Lower leg skin (tissue), 4 donors: ENCODE data around the gene FAM53B. TPM values are rescaled to one million over a fixed set of nuclear protein-coding genes. Genes with fewer than 3 reads are reported as not detected.
"Not testable (repeated sequence)": the region's sequence is repeated elsewhere in the genome, so short reads cannot be mapped to it uniquely, and the experiment has no call there.

Experiments used
- DNase-seq, 2 donors: peaks; one replicate each; pipeline ENCODE4 v3.0.0-alpha.2; 2019; ENCODE audit warnings: low spot score in 2 of 2
- H3K4me3 ChIP-seq: fragments of 200-600 bp; sonication (generic); 2 replicates; pipeline ENCODE4 v1.5.1; 2017; ENCODE audit warnings: mild to moderate bottlenecking, low read depth; ENCODE audit not compliant: poor library complexity, severe bottlenecking
- POLR2A ChIP-seq, 2 donors: fragments of 450-650 bp; IDR thresholded peaks; one replicate each; pipeline ENCODE4 v1.6.1; 2016 to 2017; ENCODE audit warnings: antibody characterized with exemption in 2 of 2, mild to moderate bottlenecking in 1 of 2, moderate library complexity in 1 of 2
- WGBS, 2 donors: methylation state at CpG; one replicate each; pipeline ENCODE4 v1.1.5; 2018; 5-methylcytosine and 5-hydroxymethylcytosine counted together
- intact Hi-C: fragments of 100-400 bp; cut with DNase I; formaldehyde crosslinking; loops from one replicate; pipeline ENCODE4 v1.15.0; 2023; ENCODE audit warnings: low total_unique reads
- total RNA-seq, 4 donors: library from RNA; depleted of rRNA; stranded (reverse); fragments of >200 nt; gene quantifications; one replicate each; pipeline ENCODE4 v1.1.0, GENCODE V29; 2016
- TF ChIP-seq, protein P1 (sequence below), 3 donors: fragments of 450-650 bp; IDR thresholded peaks; one replicate each; pipeline ENCODE4 v1.5.1; 2016; ENCODE audit warnings: antibody characterized with exemption in 3 of 3, mild to moderate bottlenecking in 3 of 3, moderate library complexity in 2 of 3

The FAM53B gene
- total RNA-seq, 4 donors from 2014 or later = 41.5 to 69.1 (median 58.2) TPM

DNA sequence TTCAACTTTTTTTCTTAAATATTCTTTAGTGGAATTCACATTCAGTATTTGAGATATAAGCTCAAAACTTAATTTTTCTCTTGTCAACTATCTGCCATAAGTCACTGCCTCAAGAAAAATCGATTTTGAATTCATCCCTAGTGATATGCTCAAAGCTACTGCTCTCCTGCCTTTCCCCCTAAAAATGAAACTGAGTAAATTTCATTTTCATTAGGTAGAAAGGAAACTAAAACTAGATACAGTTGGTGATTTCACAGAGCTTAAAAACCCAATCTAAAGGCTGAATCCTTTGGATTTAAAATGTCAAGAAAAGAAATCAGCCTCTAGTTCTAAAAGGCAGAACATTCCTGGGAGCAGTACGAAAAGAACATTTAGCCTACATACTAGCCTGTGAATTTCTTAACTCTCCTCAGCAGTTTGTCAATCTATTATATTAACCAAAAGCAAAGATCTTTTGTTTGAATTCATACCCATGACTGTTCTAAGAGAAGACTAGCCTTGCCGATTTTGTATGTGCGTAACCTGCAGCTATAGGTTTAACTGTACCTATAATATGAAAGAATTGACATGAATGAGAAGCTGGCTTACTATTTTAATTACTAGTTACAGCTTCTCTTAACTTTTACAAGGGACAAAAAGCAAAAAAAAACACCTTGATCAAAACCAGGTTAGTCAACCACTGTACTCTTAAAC is 4.9 kb upstream of the FAM53B start:
- intact Hi-C loops = no loop called here
- TF ChIP-seq, protein P1, sequence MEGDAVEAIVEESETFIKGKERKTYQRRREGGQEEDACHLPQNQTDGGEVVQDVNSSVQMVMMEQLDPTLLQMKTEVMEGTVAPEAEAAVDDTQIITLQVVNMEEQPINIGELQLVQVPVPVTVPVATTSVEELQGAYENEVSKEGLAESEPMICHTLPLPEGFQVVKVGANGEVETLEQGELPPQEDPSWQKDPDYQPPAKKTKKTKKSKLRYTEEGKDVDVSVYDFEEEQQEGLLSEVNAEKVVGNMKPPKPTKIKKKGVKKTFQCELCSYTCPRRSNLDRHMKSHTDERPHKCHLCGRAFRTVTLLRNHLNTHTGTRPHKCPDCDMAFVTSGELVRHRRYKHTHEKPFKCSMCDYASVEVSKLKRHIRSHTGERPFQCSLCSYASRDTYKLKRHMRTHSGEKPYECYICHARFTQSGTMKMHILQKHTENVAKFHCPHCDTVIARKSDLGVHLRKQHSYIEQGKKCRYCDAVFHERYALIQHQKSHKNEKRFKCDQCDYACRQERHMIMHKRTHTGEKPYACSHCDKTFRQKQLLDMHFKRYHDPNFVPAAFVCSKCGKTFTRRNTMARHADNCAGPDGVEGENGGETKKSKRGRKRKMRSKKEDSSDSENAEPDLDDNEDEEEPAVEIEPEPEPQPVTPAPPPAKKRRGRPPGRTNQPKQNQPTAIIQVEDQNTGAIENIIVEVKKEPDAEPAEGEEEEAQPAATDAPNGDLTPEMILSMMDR (IDR thresholded peaks at IDR 0.05) = no peak
- no peak for TF ChIP-seq POLR2A (IDR thresholded peaks at IDR 0.05)
- DNase-seq = no peak
- H3K4me3 ChIP-seq = no peak overlapping the region
- WGBS, 2 donors = 78 to 85% methylated on average over 4 of the region's 4 CpGs

DNA sequence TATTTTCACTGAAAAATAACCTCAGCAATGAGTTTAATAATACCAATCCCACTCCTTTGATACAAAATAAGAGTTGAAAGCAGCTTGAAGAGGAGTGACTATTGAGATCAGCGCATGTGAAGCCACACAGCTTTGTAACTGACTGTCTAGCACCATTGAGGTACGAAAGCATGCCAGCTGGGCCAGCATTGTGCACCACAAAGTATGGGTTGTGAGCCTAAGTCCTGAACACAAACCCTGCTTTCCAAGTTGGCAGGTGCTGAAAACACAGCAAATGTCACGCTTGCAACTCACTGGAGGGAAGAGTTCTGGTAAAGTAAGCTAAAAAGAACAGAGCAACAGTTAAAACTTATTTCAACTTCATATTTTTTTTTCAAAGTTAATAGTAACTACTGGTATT is 4.0 kb upstream of the FAM53B start:
- no peak overlapping the region for H3K4me3 ChIP-seq
- TF ChIP-seq, protein P1 (IDR thresholded peaks at IDR 0.05) = no peak
- no peak for DNase-seq
- intact Hi-C loops = no loop called here
- 79 to 81% methylated on average over 3 of the region's 3 CpGs for WGBS, 2 donors

DNA sequence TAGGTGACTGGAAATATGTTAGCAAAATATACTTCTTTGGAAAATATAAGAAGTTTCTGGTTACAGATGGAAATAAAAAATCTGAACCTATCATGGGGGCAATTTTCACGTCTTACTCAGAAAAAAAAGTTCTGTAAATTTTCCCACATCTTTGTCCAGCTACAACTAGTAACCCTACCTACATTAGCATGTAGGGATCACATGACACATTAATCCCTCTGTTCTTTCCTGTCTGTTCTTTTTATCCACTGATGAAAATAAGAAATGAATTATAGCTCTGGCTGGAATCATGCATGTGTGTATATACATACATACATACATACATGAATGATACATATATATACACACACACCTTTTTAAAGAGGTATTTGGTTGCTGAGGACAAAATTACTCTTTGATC is 3.6 kb upstream of the FAM53B start:
- intact Hi-C loops = no loop called here
- no peak overlapping the region for H3K4me3 ChIP-seq
- DNase-seq = no peak
- WGBS, 2 donors = 64 to 79% methylated on average over 1 of the region's 1 CpG
- TF ChIP-seq, protein P1 (IDR thresholded peaks at IDR 0.05) = no peak
- no peak for TF ChIP-seq POLR2A (IDR thresholded peaks at IDR 0.05)

DNA sequence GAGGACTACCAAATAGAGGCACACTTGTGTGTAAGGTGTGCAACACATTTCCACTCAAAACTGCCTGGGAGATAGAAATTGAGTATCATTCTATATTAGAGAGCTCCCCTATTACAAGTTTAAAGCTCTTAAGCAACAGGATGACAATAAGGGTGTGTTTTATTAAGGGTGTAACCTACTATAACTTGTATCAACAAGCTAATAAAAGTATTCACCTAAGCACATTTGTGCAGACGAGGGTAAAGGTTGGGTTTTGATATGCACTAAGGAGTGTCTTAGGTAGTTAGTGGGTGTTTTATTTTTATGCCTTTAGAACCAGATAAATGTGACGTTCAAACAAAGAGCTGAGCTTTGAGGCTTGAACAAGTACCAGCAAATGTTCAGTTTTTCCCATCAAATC is 2.8 kb upstream of the FAM53B start:
- no peak overlapping the region for H3K4me3 ChIP-seq
- WGBS, 2 donors = 51 to 55% methylated on average over 2 of the region's 2 CpGs
- intact Hi-C loops = no loop called here
- no peak for DNase-seq
- TF ChIP-seq, protein P1 (IDR thresholded peaks at IDR 0.05) = no peak
- no peak for TF ChIP-seq POLR2A (IDR thresholded peaks at IDR 0.05)

DNA sequence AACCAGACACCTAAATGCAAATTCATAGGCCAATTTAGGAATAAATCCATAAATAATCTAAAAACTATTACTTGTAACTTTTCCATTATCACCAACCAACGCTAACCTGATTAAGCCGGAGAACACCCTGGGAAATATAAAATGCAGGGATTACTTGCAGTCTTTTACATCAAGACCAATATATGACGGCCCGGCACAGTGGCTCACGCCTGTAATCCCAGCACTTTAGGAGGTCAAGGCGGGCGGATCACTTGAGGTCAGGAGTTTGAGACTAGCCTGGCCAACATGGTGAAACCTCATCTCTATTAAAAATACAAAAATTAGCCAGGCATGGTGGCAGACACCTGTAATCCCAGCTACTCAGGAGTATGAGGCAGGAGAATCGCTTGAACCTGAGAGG is 2.3 kb upstream of the FAM53B start:
- H3K4me3 ChIP-seq, intact Hi-C loops: not testable (repeated sequence)
- WGBS, 2 donors = 82 to 84% methylated on average over 8 of the region's 8 CpGs
- peak in 1 of 2 donors; percentile 81 for DNase-seq

DNA sequence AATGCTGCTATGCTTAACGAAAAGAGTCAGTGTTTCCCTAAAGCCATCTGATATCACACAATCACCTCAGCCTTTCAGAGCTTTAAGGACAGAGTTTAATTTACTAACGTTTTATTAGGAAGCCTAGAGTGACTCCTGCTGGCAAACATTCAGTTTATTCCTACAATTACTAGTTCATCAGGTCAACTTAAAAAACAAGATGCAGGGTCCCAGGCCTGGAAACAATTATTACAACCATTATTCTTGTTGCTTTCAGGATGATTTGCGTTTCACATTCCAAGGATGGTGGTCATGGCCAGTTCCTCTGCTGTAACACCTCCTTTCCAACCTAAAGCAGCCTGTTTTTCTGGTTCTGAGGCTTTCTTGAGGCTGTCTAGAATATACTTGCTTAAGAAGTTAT is 1.5 kb upstream of the FAM53B start:
- H3K4me3 ChIP-seq = no peak overlapping the region
- WGBS, 2 donors = 15 to 20% methylated on average over 3 of the region's 3 CpGs
- intact Hi-C loops = no loop called here
- DNase-seq = no peak
- TF ChIP-seq POLR2A (IDR thresholded peaks at IDR 0.05) = no peak
- TF ChIP-seq, protein P1 (IDR thresholded peaks at IDR 0.05) = no peak
